ENCODE data around the gene TCL1A. TPM values are rescaled to one million over a fixed set of nuclear protein-coding genes. Genes with fewer than 3 reads are reported as not detected.
A peak's percentile ranks its signal among the peaks of the same experiment; 100 is the strongest.
"Not testable (repeated sequence)": the region's sequence is repeated elsewhere in the genome, so short reads cannot be mapped to it uniquely, and the experiment has no call there.

Gene TCL1A
- polyA plus RNA-seq, 6 donors from 2014 or later, result 3,311 to 6,921 (median 4,382) TPM

DNA sequence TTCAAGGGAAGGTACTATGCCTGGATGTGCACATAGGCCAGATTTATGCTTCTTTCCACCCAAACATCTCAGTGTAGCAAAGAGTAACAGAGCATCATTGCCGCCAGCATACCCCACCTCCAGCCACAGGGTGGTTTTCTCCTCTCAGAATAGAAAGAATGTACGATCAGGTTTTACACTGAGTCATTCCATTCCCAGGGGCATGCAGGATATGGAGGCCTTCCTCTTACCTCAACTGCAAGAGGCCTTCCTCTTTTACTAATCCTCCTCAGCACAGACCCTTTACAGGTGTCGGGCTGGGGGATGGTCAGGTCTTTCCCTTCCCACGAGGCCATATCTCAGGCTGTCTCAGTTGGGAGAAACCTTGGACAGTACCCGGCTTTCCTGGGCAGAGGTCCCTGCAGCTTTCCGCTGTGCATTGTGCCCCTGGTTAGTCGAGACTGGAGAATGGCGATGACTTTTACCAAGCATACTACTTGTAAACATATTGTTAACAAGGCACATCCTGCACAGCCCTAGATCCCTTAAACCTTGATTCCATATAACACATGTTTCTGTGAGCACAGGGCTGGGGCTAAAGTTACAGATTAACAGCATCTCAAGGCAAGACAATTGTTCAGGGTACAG is 15.6 kb upstream of the TCL1A start:
- H3K9me3 Mint-ChIP-seq, H3K27me3 Mint-ChIP-seq, H3K36me3 Mint-ChIP-seq: not testable (repeated sequence)
- Mint-ChIP-seq H3K4me3 (peak overlapping the region; percentile 41 to 94 (median 70)), H3K4me1 (peaks cover 59 to 88% (median 76%) of the 10 kb centered on the region in 3 donors), H3K27ac (peak overlapping the region; percentile 66 to 94 (median 76))
- peak; percentile 42 for DNase-seq
- ATAC-seq (ENCODE audit: low read depth in 2 of 2), result peak; percentile 18 to 19

- Mint-ChIP-seq H3K4me1 (peaks cover 60 to 92% (median 80%) of the 10 kb centered on the region in 3 donors), H3K27ac (peak overlapping the region in 5 of 6 donors; percentile 66 to 95 (median 81)), H3K4me3 (peak overlapping the region; percentile 36 to 94 (median 82)), H3K27me3 (no peaks in the 10 kb centered on the region), H3K36me3 (peaks cover 16 to 17% of the 10 kb centered on the region in 2 donors), H3K9me3 (peaks cover 7 to 15% (median 10%) of the 10 kb centered on the region in 7 donors)
- no peak for ATAC-seq (ENCODE audit: low read depth in 2 of 2)
- no peak for DNase-seq
Observed at GRCh38 chr14:95727056-95727700, 13.3 kb upstream of the TCL1A start.

GRCh38 chr14:95725685-95726336 is 11.9 kb upstream of the TCL1A start:
- Mint-ChIP-seq H3K36me3 (peaks cover 15 to 20% of the 10 kb centered on the region in 2 donors), H3K27me3 (no peaks in the 10 kb centered on the region), H3K27ac (peak overlapping the region; percentile 88 to 98 (median 94)), H3K9me3 (peaks cover 7 to 20% (median 13%) of the 10 kb centered on the region in 7 donors), H3K4me3 (peak overlapping the region; percentile 74 to 94 (median 84)), H3K4me1 (peaks cover 67 to 86% (median 76%) of the 10 kb centered on the region in 3 donors)
- ATAC-seq (ENCODE audit: low read depth in 2 of 2) (peak; percentile 87 to 90), DNase-seq (peak; percentile 82)

DNA sequence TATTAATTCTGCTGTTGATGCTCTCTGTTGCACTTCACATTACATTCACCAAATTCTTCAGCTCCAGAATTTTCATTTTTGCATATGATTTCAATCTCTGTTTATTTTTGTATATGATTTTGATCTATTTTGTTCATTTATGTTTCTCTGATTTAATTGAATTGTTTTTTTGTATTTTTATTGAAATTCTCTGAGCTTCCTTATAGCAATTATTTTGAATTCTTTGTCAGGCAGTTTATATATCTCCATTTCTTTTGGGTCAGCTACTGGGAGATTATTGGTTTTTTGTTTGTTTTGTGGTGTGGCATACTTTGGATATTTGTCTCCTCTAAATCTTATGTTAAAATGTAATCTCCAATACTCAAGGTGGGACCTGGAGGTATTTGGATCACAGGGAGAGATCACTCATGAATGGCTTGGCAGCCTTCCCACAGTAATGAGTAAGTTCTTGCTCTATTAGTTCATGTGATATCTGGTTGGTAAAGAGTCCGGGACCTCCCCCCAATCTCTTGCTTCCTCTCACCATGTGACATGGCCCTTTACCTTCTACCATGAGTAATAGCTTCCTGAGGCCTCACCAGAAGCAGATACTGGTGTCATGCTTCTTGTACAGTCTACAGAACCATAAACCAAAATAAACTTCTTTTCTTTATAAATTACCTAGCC is 8.7 kb upstream of the TCL1A start:
- Mint-ChIP-seq H3K27me3 (no peaks in the 10 kb centered on the region), H3K36me3 (peaks cover 15 to 20% of the 10 kb centered on the region in 2 donors), H3K4me3 (peak overlapping the region in 6 of 8 donors; percentile 12 to 100 (median 36)), H3K4me1 (peaks cover 62 to 79% (median 75%) of the 10 kb centered on the region in 3 donors), H3K9me3 (peaks cover 7 to 20% (median 13%) of the 10 kb centered on the region in 7 donors), H3K27ac (peak overlapping the region in 3 of 6 donors; percentile 19 to 96 (median 86))
- ATAC-seq (ENCODE audit: low read depth in 2 of 2) (no peak), DNase-seq (no peak)

DNA sequence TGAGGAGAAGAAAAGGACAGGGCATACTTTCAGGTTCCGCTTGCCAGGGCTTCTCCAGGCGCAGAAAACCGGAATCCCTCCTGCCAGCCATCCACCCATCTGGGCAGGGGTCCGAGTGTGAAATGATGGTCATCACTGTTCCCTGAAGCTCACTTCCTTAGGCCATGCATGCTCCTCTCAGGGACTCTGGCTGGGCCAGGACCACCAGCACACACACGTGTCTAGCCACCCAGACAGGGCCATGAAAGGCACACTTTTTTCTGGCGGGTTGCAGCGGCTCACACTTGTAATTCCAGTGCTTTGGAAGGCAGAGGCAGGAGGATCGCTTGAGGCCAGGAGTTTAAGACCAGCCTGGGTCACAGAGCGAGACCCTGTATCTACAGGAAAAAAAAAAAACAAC is 1.5 kb downstream of the TCL1A start:
- no peaks in the 10 kb centered on the region for H3K9me3 Mint-ChIP-seq
- ATAC-seq (ENCODE audit: low read depth in 2 of 2) (no peak), DNase-seq (no peak)
- peaks cover 60 to 75% (median 70%) of the 10 kb centered on the region in 3 donors for H3K4me1 Mint-ChIP-seq
- no peaks in the 10 kb centered on the region for H3K27me3 Mint-ChIP-seq
- H3K4me3 Mint-ChIP-seq, result peak overlapping the region; percentile 96 to 100 (median 99)
- H3K36me3 Mint-ChIP-seq, result peaks cover 43 to 57% of the 10 kb centered on the region in 2 donors
- peak overlapping the region; percentile 96 to 97 (median 96) for H3K27ac Mint-ChIP-seq

- peak overlapping the region; percentile 96 to 100 (median 99) for H3K4me3 Mint-ChIP-seq
- ATAC-seq (ENCODE audit: low read depth in 2 of 2) (peak; percentile 13 to 16), DNase-seq (peak; percentile 43)
- H3K9me3 Mint-ChIP-seq, result no peaks in the 10 kb centered on the region
- H3K36me3 Mint-ChIP-seq, result peaks cover 45 to 60% of the 10 kb centered on the region in 2 donors
- H3K27me3 Mint-ChIP-seq, result no peaks in the 10 kb centered on the region
- peaks cover 59 to 76% (median 70%) of the 10 kb centered on the region in 3 donors for H3K4me1 Mint-ChIP-seq
- peak overlapping the region; percentile 96 to 97 (median 96) for H3K27ac Mint-ChIP-seq
Observed at GRCh38 chr14:95711476-95712176, 2.3 kb downstream of the TCL1A start.

- H3K4me3 Mint-ChIP-seq, result peak overlapping the region; percentile 96 to 100 (median 99)
Observed at GRCh38 chr14:95710106-95710505, 3.8 kb downstream of the TCL1A start.

GRCh38 chr14:95707327-95707726 is 6.6 kb downstream of the TCL1A start:
- Mint-ChIP-seq H3K27me3 (no peaks in the 10 kb centered on the region), H3K36me3 (peaks cover 48 to 50% of the 10 kb centered on the region in 2 donors), H3K4me3 (peak overlapping the region; percentile 36 to 85 (median 66)), H3K27ac (peak overlapping the region; percentile 0 to 95 (median 76)), H3K9me3 (no peaks in the 10 kb centered on the region), H3K4me1 (peaks cover 74 to 92% (median 90%) of the 10 kb centered on the region in 3 donors)
- peak; percentile 86 for ATAC-seq (ENCODE audit: low read depth in 2 of 2)
- DNase-seq, result peak; percentile 76

More at GRCh38 chr14:95710106-95710505, 3.8 kb downstream of the TCL1A start:
- Mint-ChIP-seq H3K9me3 (no peaks in the 10 kb centered on the region), H3K27ac (peak overlapping the region in 5 of 6 donors; percentile 71 to 96 (median 90)), H3K36me3 (peaks cover 49 to 60% of the 10 kb centered on the region in 2 donors), H3K27me3 (no peaks in the 10 kb centered on the region), H3K4me1 (peaks cover 66 to 77% (median 74%) of the 10 kb centered on the region in 3 donors)
- ATAC-seq (ENCODE audit: low read depth in 2 of 2) (no peak), DNase-seq (no peak)

GRCh38 chr14:95705518-95705917 is 8.4 kb downstream of the TCL1A start:
- Mint-ChIP-seq H3K4me1 (peaks cover 68 to 90% (median 90%) of the 10 kb centered on the region in 3 donors), H3K9me3 (no peaks in the 10 kb centered on the region), H3K36me3 (peaks cover 42 to 46% of the 10 kb centered on the region in 2 donors), H3K27me3 (no peaks in the 10 kb centered on the region), H3K4me3 (peak overlapping the region; percentile 55 to 88 (median 80)), H3K27ac (peak overlapping the region; percentile 85 to 98 (median 93))
- DNase-seq (no peak), ATAC-seq (ENCODE audit: low read depth in 2 of 2) (no peak)

DNA sequence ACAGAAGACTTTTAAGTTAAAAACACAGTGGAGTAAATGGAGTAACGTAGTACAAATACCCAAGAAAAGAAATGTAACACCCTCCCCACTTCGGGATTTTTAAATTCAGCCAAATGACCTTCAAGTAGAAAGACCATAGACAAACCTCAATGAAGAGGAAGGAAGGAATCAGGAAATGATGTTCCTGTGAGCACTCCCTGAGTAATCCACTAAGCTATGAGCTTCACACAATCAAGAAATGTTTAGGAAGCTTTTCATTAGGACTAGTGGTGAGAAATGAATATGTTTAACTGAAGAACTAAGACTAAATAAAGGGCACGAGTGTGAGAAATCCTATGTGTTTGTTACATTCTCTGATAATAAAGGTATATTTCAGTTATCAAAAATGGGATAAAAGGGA is 10.1 kb downstream of the TCL1A start:
- H3K27me3 Mint-ChIP-seq, result no peaks in the 10 kb centered on the region
- H3K4me1 Mint-ChIP-seq, result peaks cover 68 to 89% (median 89%) of the 10 kb centered on the region in 3 donors
- H3K27ac Mint-ChIP-seq, result peak overlapping the region; percentile 76 to 98 (median 91)
- H3K36me3 Mint-ChIP-seq, result peaks cover 30 to 41% of the 10 kb centered on the region in 2 donors
- peak overlapping the region; percentile 51 to 89 (median 70) for H3K4me3 Mint-ChIP-seq
- DNase-seq (no peak), ATAC-seq (ENCODE audit: low read depth in 2 of 2) (no peak)
- no peaks in the 10 kb centered on the region for H3K9me3 Mint-ChIP-seq

GRCh38 chr14:95703341-95703740 is 10.6 kb downstream of the TCL1A start:
- Mint-ChIP-seq H3K36me3 (peaks cover 25 to 38% of the 10 kb centered on the region in 2 donors), H3K9me3 (no peaks in the 10 kb centered on the region), H3K4me3 (peak overlapping the region in 7 of 8 donors; percentile 51 to 89 (median 70)), H3K27me3 (no peaks in the 10 kb centered on the region), H3K27ac (peak overlapping the region; percentile 76 to 98 (median 91)), H3K4me1 (peaks cover 67 to 90% (median 89%) of the 10 kb centered on the region in 3 donors)
- DNase-seq (no peak), ATAC-seq (ENCODE audit: low read depth in 2 of 2) (no peak)

- H3K27me3 Mint-ChIP-seq, result no peaks in the 10 kb centered on the region
- H3K36me3 Mint-ChIP-seq, result peaks cover 18 to 33% of the 10 kb centered on the region in 2 donors
- peak overlapping the region in 5 of 6 donors; percentile 53 to 98 (median 90) for H3K27ac Mint-ChIP-seq
- DNase-seq (no peak), ATAC-seq (ENCODE audit: low read depth in 2 of 2) (no peak)
- peaks cover 75 to 95% (median 94%) of the 10 kb centered on the region in 3 donors for H3K4me1 Mint-ChIP-seq
- H3K9me3 Mint-ChIP-seq, result no peaks in the 10 kb centered on the region
- peak overlapping the region in 6 of 8 donors; percentile 16 to 89 (median 64) for H3K4me3 Mint-ChIP-seq
Observed at GRCh38 chr14:95701846-95702221, 12.1 kb downstream of the TCL1A start.
